Measurements from ENCODE around the gene STT3A.

GRCh38 chr11:125566235-125566634 is 26.4 kb upstream of the STT3A start:
- TF ChIP-seq CTCF (IDR thresholded peaks at IDR 0.05) (no peak), POLR2A (IDR thresholded peaks at IDR 0.05) (no peak)

All from adrenal gland (tissue), 5 donors.